Measurements from ENCODE around the gene MYO9B.
"Not testable (repeated sequence)": the region's sequence is repeated elsewhere in the genome, so short reads cannot be mapped to it uniquely, and the experiment has no call there.

Gene MYO9B

DNA sequence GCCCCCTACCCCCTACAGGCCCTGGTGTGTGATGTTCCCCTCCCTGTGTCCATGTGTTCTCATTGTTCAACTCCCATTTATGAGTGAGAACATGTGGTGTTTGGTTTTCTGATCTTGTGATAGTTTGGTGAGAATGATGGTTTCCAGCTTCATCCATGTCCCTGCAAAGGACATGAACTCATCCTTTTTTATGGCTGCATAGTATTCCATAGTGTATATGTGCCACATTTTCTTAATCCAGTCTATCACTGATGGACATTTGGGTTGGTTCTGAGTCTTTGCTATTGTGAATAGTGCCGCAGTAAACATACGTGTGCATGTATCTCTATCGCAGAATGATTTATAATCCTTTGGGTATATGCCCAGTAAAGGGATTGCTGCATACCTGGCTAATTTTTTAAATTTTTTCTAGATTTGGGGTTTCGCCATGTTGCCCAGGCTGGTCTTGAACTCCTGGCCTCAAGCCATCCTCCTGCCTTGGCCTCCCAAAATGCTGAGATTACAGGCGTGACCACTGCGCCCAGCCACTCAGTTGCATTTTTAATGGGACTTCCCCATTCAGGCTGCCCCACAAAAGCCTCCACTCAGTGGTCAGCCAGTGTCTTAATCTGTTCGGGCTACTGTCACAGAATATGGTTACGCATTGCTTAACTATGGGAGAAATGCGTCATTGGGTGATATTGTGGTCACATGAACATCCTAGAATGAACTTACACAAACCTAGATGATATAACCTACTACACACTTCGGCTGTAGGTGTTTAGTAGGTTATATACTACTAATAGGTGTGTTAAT, 62.7 kb downstream of the MYO9B start:
- not testable (repeated sequence) for H3K4me3 ChIP-seq (ENCODE audit: low read depth, low read length)

DNA sequence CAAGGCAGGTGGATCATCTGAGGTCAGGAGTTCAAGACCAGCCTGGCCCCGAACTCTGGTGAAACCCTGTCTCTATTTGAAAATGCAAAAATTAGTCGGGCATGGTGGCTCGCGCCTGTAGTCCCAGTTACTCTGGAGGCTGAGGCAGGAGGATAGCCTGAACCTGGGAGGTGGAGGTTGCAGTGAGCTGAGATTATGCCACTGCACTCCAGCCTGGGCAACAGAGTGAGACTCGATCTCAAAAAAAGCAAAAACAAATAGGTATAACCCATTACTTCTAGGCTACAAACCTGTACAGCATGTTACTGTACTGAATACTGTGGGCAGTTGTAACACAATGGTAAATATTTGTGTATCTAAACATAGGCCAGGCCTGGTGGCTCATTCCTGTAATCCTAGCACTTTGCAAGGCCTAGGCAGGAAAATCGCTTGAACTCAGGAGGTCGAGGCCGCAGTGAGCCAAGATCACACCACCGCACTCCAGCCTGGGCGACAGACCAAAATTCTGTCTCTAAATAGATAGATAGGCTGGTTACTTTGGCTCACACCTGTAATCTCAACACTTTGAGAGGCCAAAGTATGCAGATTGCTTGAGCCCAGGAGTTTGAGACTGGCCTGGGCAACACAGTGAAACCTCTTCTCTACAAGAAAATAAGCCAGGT, 63.5 kb downstream of the MYO9B start:
- no peak overlapping the region for H3K4me3 ChIP-seq (ENCODE audit: low read depth, low read length)

DNA sequence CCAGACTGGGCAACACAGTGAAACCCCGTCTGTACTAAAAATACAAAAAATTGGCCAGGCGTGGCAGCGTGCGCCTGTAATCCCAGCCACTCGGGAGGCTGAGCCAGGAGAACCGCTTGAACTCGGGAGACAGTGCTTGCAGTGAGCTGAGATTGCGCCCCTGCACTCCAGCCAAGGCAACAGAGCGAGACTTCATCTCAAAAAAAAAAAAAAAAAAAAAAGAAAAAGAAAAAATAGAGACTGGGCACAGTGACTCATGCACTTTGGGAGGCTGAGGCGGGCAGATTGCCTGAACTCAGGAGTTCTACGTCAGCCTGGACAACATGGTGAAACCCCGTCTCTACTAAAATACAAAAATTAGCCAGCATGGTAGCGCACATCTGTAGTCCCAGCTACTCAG, 69.2 kb downstream of the MYO9B start:
- not testable (repeated sequence) for H3K4me3 ChIP-seq (ENCODE audit: low read depth, low read length)

DNA sequence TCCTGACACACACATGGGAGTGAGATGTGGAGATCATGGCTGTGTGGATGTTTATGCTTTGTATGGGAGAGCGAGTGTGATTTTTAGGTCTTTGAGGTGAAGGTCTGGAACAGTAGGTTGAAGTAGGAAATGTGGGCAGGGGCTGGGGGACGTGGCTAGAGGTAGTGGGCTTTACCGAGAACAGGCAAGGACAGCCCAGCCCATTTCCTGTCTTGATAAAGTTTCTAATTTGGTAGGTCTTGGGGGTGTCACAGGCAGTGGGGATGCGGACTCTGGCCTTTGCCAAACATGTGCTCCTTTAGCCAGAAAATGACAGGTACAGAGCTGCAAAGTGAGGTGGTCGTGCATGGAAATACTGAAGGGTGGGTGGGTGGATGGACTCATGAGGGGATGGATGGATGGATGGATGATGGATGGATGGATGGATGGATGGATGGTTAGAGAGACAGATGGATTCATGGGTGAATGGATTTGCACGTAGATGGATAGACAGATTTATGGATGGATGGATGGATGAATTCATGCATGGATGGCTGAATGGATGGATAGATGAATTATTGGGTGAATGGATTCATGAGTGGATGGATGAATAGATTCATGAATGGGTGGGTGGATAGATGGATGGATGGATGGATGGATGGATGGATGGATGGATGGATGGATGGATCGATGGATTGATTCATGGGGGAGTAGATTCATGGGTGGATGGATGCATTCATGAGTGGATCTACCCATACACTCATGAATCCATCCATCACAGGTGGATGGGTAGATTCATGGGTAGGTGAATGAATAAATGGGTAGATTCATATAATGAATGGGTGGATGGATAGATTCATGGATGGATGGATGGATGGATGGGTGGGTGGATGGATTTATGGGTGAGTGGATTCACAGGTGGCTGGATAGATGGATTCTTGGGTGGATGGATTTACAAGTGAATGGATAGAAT, 70.2 kb downstream of the MYO9B start:
- no peak overlapping the region for H3K4me3 ChIP-seq (ENCODE audit: low read depth, low read length)

DNA sequence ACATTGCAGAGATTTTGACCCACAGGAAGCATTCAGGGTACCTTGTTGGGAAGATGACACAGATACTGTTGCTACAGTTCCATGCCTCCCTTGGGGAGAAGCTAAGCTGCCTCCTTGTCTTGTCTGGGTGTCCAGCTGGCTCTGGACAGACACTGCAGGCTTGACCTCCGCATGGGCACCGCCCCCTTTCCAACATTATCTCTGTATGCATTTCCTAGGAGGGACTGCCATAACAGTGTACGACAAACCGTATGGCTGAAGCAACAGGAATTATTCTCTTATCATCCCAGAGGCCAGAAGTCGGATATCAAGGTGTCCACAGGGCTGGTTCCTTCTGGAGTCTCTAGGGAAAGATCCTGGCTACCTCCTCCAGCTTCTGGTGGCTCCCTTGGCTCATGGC, 72.6 kb downstream of the MYO9B start:
- no peak overlapping the region for H3K4me3 ChIP-seq (ENCODE audit: low read depth, low read length)

DNA sequence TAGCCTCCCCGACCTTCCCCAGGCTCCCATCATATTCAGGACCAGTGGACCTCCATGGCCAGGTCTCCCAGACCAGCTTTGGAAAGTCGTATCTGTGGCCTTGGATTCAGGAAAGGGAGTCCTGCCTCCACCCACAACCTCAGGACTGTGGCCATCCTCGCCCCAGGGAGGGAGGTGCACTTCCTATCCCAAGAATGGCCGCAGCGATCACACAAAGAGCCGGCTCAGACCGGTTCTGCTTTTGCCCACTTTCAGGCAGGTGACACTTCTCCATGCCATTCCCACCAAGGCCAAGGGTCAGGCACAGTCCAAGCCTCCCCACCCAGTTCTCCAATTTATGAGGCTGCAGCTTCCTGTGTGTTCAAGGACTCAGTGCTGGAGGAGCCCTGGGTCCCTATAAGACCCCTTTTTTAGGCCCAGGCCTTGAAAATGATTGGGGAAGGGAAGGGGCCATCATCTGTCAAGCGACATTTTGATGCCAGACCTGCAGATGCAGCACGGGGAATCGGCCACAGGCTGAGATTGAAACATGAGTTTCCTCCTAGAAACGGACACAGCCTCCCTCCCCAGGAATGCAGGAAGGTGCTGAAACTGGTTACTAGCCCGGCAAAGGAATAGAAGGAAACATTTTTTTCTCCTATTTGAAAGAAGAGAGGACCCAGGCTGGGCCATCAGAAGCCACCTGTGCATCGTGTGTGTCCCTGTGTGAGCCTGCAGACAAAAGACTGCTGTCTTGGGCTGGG, 74.0 kb downstream of the MYO9B start:
- no peak overlapping the region for H3K4me3 ChIP-seq (ENCODE audit: low read depth, low read length)

DNA sequence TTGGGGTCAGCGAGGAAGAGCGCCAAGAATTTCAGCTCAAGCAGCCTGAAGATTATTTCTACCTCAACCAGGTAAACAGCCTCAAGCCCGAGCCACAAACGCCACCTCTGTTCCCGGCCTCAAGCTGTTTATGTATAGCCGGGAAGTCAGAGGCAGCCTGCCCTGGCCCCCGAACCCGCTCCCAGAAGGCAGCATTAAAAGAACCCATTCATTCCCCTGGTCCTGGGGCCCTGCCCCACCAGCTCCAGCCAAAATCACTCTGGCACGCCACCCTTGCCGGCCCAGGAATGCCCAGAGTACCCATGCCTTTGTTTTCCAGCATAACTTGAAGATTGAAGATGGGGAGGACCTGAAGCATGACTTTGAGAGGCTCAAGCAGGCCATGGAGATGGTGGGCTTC, 78.4 kb downstream of the MYO9B start:
- H3K4me3 ChIP-seq (ENCODE audit: low read depth, low read length): no peak overlapping the region

DNA sequence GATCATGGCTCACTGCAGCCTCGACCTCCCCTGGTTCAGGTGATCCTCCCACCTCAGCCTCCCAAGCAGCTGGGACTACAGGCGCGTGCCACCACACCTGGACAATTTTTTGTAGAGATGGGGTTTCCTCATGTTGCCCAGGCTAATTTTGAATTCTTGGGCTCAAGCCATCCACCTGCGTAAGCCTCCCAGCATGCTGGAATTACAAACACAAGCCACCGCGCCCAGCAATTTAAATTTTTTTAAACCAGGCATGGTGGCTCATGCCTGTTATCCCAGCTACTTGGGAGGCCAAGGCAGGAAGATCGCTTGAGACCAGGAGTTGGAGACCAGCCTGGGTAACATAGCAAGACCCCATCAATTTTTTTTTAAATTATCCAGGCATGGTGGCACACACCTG, 79.7 kb downstream of the MYO9B start:
- no peak overlapping the region for H3K4me3 ChIP-seq (ENCODE audit: low read depth, low read length)

DNA sequence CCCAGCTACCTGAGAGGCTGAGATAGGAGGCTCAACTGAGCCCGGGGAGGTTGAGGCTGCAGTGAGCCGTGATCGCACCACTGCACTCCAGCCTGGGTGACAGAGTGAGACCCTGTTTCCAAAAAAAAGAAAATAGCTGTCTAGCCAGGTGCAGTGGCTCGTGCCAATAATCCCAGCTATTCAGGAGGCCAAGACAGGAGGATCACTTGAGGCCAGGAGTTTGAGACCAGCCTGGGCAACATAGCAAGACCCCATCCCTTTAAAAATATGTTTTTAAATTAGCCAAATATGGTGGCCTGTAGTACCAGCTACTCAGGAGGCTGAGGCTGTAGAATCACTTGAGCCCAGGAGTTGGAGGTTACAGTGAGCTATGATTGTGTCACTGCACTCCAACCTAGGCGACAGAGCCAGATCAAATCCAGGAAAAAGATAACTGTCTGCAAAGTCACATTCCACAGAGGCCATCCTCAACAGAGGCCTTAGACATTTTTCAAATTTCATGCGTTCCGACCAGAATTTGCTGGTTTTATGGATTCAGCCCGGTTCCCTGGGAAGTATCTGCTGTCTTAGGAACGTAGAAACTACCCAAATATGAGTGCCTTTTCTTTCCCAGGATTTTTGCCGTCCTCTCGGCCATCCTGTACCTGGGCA, 80.8 kb downstream of the MYO9B start:
- H3K4me3 ChIP-seq (ENCODE audit: low read depth, low read length): no peak overlapping the region

DNA sequence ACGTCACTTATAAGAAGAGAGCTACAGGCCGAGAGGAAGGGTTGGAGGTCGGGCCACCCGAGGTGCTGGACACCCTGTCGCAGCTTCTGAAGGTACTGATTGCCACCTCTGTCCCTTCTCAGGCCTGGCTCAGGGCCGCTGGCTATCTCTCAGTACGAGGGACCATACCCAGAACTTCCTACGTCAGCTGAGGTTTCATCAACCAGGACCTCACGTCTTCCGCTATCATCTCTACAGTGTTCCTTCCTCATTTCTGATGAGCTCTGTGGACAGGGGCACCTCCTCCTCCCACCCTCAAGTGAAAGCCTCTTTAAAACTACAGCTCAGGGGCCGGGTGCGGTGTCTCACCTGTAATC, 81.3 kb downstream of the MYO9B start:
- H3K4me3 ChIP-seq (ENCODE audit: low read depth, low read length): no peak overlapping the region

DNA sequence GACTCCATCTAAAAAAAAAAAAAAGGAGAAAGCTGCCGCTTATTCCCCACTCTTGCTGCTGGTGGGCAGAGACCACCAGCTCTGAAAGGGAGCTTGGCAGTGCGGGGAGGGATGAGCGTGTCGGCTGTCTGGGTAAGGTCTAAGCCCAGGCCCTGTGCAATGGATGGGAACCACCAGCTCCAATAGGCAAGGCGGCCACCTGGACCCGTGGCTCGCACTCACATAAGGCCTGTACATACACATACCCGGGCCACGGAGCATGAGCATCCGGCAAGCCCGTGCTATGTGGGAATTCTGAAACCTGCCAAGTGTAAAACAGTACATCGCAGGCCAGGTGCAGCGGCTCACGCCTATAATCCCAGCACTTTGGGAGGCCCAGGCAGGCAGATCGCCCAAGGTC, 83.0 kb downstream of the MYO9B start:
- no peak overlapping the region for H3K4me3 ChIP-seq (ENCODE audit: low read depth, low read length)

DNA sequence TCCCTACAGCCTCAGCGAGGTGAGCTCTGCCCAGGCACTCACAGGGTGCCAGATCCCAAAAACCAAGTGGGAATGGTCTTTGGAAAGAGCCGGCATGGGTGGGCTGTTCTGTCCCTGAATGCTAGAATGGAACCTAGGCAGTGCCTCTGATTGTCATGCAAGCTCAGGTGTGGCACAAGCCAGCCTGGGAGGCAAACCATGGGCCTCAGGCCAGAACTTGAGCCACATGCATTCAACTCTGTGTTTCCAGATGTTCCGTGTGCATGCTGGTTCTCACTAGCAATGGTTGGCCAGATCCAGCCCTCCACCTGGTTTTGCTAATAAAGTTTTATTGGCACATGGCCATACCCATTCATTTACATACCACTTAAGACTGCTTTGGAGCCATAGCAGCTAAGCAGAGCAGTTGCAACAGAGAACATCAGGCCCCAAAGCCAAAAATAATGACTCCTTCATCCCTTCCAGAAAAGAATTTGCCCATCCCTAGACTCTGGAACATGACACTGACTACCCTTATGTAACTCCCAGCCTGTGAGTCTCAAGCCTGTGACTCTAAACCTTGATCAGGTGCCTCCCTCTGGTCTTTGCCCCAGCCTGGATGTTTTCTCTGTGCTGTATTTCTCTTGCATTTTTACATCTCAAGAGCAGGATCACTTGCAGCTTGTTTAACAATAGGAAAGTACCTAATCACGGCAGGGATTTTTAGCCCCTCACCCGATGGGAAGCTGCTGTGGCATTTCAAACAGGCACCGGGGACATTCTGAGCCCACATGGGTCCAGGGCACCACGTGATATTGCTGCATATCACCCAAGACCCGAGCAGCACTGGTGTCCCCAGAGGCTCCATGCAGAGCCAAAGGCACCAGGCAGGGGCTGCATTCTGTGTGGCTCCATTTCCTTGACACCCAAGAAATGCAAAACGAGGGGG, 84.2 kb downstream of the MYO9B start:
- no peak overlapping the region for H3K4me3 ChIP-seq (ENCODE audit: low read depth, low read length)

DNA sequence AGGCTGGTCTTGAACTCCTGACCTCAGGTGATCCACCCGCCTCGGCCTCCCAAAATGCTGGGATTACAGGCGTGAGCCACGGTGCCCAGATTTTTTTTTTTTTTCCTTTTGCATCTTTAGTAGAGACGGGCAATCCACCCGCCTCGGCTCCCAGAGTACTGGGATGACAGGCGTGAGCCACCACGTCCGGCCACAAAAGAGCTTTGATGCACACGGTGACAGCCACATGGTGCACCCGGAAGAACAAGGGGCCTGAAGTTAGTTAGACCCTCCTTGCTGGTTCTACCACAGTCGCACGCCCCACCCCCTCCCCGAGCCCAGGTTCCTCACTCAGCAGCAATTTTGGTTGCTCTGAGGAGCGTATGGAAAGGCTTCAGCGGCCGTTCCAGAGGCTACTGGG, 85.3 kb downstream of the MYO9B start:
- no peak overlapping the region for H3K4me3 ChIP-seq (ENCODE audit: low read depth, low read length)

DNA sequence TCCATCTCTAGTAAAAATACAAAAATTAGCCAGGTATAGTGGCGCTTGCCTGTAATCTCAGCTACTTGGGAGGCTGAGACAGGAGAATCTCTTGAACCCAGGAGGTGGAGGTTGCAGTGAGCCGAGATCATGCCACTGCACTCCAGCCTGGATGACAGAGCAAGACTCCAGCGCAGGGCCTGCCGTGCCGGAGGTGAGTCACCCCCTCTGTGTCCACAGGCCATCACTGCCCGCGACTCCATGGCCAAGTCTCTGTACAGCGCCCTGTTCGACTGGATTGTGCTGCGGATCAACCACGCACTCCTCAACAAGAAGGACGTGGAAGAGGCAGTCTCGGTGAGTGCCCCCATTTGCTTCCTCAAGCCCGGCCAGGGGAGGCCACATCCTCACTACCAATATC, 86.6 kb downstream of the MYO9B start:
- not testable (repeated sequence) for H3K4me3 ChIP-seq (ENCODE audit: low read depth, low read length)

DNA sequence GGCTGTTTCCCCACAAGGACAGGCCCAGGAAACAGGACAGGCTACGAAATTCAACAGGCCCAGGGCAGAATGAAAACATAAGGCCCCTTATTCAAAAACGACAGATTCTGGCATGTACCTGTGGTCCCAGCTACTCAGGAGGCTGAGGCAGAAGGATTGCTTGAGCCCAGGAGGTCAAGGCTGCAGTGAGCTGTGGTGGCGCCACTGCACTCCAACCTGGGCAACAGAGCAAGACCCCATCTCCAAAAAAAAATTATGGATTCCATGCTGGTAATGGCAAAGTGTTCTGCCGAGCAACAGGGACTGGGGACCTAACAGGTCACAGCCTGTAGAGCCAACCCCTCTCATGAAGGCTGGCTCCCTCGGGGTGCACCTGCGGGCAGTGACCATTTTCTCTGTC, 87.0 kb downstream of the MYO9B start:
- H3K4me3 ChIP-seq (ENCODE audit: low read depth, low read length): no peak overlapping the region

DNA sequence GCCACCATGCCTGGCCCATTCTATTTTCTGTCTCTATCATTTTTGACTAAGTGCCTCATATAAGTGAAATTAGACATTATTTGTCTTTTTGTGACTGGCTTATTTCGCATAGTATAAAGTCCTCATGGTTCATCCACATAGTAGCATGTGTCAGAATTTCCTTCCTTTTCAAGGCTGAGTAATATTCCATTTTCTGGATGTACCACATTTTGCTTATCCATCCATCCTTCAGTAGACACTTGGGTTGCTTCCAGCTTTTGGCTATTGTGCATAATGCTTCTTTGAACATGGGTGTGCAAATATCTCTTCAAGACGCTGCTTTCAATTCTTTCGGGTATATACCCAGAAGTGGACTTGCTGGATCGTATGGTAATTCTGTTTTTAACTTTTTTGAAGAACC, 88.1 kb downstream of the MYO9B start:
- no peak overlapping the region for H3K4me3 ChIP-seq (ENCODE audit: low read depth, low read length)

DNA sequence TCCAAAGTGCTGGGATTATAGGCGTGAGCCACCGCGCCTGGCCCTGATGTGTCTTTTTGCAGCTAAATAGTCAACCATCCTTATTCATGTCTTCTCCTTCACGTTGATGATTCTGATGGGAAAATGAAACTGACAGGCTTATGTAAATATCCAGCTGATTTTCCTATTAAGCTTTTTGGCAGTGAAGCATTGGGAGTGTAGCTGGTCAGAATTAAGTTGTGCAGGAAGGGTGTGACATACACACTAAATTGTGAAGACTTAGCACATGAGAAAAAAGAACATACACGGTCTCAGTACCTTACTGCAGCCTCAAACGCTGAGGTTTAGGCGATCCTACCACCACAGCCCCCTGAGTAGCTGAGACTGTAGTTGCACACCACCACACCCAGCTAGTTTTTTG, 89.1 kb downstream of the MYO9B start:
- no peak overlapping the region for H3K4me3 ChIP-seq (ENCODE audit: low read depth, low read length)

DNA sequence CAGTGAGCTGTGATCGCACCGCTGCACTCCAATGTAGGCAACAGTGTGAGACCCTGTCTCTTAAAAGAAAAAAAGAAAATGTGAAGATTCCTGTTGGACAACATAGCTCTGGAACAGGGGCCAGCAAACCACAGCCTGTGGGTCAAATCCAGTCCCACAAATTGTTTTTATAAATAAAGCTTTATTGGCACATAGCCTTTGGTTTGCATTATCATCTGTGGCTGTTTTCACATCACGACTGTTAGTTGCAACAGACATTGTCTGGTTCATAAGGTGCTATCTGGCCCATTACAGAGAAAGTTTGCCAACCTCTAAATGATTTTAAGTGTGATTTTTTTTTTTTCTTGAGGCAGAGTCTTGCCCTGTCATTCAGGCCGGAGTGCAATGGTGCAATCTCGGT, 90.1 kb downstream of the MYO9B start:
- H3K4me3 ChIP-seq (ENCODE audit: low read depth, low read length): no peak overlapping the region

DNA sequence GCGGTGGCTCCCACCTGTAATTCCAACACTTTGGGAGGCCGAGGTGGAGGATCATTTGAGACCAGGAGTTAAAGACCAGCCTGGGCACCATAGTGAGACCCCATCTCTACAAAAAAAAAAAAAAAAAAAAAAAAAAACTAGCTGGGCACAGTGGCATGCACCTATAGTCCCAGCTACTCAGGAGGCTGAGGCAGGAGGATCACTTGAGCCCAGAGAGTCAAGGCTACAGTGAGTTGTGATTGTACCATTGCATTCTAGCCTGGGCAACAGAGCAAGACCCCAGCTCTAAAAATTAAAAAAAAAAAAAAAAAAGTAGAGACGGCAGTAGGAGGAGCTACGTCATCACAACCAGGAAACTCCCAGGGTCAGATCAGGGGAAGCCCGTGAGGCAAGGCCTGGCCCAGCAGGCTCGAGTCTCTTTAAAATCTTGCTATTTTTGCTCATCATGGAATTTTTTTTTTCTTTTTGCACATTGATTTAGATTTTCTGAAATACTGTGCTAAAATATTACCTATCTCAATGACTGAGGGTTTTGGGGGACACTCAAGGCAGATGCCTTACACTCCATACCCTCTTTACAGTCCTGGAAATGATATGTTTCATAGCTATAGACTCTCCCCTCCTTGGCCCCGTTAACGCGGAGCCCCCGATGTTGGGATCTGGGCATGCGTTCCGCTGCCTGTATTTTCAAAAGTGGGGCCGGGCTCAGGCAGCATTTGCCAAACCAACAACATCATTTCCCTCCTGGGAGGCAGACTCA, 95.1 kb downstream of the MYO9B start:
- no peak overlapping the region for H3K4me3 ChIP-seq (ENCODE audit: low read depth, low read length)
